NOMO-1 (cell line): ENCODE data around the gene MCUR1.
"Not testable (repeated sequence)": the region's sequence is repeated elsewhere in the genome, so short reads cannot be mapped to it uniquely, and the experiment has no call there.

ENCODE experiments used
- DNase-seq, 2 experiments: peaks; one replicate each; lab custom pipeline; 2025; ENCODE audit not compliant: unreplicated experiment in 2 of 2; lab: John Stamatoyannopoulos, UW

Gene MCUR1, protein sequence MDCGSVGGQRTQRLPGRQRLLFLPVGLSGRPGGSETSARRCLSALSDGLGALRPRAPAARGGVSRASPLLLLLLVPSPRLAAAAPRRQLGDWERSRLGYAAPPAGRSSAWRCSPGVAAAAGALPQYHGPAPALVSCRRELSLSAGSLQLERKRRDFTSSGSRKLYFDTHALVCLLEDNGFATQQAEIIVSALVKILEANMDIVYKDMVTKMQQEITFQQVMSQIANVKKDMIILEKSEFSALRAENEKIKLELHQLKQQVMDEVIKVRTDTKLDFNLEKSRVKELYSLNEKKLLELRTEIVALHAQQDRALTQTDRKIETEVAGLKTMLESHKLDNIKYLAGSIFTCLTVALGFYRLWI

DNA sequence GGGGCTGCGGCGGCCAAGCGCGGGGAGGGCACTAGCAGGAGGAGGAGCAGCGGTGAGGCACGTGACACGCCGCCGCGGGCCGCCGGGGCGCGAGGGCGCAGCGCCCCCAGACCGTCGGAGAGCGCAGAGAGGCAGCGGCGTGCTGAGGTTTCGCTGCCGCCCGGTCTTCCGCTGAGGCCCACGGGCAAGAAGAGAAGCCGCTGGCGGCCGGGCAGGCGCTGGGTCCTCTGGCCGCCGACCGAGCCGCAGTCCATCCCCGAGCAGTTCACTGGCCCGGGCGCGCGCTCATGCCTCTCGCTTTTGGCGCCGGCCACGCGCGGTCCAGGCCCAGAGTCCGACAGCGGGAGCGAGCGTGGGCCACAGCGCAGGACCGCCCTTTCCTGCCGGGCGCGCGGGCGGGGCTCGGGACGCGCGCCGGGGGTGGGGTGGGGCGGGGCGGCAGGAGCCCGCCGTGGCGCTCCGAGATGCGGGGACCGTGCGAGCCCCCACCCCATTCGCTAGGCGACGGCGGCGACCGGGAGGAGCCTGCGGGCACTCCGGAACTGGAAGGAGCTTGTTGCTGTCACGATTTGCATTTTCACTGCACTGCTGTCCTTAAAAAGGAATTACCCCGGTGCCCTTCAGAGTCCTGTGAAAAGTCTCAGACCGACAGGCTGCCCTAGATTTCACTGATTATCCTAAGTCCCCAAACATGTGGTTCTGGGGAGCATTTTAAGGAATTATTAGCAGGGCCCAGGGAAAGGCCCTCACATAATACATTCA, at the start of gene MCUR1:
MCUR1 (minus strand) TSS at position 382 of the 762 bp plus-strand sequence; CDS start at position 254, 128 bp downstream.
- DNase-seq, result peak; percentile 94 to 98

DNA sequence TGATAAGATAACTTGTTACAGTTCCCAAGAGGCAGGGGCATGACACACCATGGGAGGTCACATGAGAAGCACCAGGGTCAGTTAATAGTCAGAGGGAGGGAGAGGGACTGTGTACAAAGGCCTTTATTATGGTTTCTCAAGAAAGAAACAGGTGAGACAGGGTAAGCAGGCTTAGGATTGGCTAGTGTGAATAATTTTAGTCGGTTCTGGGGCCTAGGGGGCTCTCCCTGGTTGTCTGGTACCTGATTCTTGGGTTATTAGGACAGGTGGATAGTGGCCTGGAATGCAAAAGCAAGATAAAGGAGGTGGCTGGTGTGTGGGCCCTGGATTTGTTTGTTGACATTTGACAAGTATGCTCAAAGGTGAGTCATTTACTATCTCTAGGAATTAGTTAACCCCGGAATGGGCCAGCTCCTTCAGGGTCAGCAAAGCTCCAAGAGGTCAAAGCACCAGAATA, 49.4 kb upstream of the MCUR1 start:
- no peak for DNase-seq

DNA sequence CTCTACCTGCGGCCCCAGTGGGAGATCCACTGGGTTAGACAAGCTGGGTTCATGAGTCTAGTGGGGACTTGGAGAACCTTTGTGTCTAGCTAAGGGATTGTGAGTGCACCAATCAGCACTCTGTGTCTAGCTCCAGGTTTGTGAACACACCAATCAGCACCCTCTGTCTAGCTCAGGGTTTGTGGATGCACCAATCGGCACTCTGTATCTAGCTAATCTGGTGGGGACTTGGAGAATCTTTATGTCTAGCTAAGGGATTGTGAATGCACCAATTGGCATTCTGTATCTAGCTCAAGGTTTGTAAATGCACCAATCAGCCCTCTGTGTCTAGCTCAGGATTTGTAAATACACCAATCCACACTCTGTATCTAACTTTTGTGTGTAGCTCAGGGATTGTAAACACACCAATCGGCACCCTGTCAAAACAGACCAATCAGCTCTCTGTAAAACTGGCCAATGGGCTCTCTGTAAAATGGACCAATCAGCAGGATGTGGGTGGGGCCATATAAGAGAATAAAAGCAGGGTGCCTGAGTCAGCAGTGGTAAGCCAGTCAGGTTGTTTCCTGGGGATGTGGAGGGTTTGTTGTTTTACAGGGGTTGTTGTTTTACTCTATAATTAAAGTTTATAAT, 46.3 kb upstream of the MCUR1 start:
- DNase-seq, result not testable (repeated sequence)

DNA sequence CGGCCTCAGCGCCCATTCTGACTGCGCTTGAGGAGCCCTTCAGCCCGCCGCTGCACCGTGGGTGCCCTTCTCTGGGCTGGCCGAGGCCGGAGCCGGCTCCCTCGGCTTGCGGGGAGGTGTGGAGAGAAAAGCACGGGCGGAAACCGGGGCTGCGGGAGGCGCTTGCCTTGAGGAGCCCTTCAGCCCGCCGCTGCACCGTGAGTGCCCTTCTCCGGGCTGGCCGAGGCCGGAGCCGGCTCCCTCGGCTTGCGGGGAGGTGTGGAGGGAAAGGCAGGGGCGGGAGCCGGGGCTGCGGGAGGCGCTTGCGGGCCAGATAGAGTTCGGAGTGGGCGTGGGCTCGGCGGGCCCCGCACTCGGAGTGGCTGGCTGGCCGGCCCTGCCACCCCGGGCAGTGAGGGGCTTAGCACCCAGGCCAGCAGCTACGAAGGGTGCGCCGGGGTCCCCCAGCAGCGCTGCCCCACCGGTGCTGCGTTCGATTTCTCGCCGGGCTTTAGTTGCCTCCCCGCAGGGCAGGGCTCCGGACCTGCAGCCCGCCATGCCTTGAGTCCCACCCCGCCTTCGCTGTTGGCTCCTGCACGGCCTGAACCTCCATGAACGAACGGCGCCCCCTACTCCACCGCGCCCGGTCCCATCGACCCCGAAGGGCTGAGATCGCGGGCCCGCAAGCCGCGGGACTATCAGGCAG, 45.7 kb upstream of the MCUR1 start:
- no peak for DNase-seq

DNA sequence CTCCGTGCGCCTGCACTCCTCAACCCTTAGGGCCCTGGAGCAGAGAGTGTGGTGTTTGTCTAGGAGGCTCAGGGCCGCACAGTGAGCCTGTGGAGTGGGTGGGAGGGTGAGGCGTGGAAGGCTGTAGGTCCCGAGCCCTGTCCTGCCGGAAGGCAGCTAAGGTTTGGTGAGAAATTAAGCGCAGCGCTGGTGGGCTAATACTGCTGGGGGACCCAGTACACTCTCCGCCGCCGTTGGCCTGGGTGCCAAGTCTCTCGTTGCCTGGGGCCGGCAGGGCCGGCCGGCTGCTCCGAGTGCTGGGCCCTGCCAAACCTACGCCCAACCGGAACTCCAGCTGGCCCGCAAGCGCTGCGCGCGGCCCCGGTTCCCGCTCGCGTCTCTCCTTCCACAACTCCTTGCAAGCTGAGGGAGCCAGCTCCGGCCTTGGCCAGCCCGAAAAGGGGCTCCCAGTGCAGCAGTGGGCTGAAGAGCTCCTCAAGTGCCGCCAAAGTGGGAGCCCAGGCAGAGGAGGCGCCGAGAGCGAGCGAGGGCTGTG, 40.4 kb upstream of the MCUR1 start:
- no peak for DNase-seq

DNA sequence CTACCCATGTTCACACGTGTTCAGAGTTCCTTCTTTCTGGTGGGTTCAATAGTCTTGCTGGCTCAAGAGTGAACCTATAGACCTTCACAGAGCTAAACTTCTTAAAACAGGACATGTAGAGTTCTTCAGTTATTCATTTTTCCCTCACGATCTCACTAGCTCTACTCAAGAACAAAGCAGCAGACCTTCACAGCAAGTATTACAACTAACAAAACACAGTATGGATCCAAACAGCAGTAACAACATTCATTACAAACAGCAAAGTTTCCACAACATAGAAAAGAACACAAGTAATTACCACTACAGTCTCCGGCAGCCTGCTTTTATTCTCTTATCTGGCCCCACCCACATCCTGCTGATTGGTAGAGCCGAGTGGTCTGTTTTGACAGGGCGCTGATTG, 39.5 kb upstream of the MCUR1 start:
- DNase-seq, result no peak

DNA sequence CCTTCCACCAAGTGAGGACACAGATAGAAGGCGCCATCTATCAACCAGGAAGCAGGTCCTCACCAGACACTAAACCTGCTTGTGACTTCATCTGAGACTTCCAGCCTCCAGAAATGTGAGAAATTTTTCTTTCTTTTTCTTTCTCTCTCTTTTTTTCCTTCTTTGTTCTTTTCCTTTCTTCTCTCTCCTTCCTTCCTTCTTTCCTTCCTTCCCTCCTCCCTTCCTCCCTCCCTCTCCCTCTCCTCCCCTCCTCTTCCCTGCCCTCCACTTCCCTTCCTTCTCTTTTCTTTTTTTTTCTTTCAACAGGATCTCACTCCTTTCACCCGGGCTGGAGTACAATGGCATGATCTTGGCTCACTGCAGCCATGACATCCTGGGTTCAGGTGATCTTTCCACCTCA, 37.4 kb upstream of the MCUR1 start:
- DNase-seq, result no peak

DNA sequence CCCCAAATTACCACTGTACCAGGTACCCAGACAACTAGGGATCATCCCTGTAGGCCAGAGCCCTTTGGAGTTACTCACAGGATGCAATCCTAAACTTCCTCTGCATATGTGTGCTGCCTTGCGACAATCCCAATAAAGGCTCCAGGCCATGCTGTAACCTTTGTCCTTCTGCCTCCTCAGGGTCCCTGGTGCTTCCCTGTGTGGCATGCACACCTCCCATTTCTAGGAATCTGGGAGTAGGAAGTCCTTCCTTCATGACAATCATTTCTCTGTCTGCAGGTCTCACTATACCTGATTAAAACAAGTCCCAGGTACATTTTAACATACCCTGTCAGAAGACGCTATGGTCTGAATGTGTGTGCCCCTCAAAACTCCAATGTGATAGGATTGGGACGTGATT, 37.0 kb upstream of the MCUR1 start:
- DNase-seq, result no peak

DNA sequence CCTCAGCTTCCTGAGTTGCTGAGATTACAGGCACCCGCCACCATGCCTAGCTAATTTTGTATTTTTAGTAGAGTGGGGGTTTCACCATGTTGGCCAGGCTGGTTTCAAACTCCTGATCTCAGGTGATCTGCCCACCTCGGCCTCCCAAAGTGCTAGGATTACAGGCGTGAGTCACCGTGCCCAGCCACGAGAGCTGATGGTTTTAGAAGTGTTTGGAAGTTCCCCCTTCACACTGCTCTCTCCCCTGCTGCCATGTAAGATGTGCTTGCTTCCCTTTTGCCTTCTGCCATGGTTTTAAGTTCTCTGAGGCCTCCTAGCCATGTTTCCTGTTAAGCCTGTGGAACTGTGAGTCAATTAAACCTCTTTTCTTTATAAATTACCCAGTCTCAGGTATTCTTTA, 36.3 kb upstream of the MCUR1 start:
- not testable (repeated sequence) for DNase-seq

DNA sequence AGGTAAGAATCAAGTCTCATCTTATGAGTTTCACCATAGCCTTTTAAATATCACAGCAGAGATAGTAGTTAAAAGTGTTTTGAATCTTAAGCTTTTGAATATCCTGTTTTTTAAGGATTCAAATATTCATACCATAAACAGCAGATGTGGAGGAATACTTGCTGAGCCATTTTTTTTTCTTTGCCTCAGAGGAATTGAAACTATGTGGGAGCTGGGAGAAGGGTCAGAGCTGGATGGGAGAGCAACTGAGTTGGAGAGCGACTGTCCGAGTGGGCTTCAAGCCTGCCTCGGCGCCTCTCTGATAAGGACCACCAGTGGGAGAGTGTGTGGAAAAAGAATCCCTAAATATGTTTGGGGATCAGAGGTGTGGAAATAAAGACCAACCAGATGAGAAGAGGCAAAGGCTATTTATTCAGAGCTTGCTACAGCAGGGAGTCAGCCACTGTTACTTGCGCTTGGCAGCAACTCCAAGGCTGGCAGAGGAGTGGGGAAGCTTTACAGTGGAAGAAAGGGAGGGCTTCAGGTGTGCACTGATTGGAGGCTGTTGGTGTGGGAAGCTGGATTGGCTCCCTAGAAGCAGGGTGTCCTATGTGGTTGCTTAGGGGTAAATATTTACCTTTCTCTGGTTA, 34.3 kb upstream of the MCUR1 start:
- DNase-seq, result no peak

DNA sequence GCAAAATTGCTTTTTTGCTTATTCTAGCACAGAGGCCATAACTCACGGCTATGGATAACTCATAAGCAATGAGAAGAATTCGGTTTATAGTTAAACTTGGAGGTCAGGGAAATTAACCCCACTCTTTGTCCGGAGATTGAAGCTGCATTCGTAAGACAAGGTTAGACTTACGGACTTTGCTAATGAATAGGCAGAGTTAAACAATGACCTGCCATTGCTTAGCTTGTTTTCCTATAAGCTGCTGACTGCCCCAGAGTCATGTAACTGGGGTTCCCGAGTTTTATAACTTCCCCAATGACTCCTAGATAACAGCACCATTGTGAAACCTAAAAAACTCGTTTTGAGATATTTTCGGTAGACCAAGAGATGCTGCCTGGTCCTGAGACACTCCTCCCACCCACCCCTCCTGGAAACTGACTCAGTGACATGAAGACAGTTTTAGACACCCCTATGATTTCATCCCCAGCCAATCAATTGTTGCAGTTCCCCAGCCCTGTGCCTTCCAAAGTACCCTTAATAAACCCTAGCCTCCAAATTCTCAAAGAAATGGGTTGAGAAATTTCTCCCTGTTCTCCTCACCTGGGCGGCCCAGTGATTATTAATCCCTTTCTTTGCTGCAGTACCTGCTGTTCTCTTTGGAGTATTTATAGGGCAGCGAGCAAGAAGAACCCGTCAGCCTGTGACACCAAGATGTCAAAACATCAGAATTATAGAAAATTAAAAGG, 33.1 kb upstream of the MCUR1 start:
- DNase-seq, result no peak

DNA sequence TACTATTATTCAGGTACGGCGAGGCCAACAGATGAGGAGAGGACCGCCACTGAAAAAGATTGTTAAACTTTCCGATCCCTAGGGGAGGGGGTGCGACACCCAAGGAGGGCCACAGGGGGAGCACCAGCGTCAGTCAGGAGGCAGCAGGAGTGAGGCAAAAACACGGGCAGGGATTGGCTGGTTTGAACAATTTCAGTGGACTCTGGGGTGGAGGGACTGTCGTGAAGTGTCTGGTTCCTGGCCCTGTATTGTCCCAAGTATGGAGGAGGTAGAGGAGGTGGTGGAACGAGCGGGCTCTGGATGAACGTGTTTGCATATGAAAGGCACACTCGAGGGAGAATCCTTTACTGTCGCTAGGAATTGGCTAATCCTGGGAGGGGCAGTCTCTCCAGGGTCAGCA, 32.5 kb upstream of the MCUR1 start:
- DNase-seq, result no peak

DNA sequence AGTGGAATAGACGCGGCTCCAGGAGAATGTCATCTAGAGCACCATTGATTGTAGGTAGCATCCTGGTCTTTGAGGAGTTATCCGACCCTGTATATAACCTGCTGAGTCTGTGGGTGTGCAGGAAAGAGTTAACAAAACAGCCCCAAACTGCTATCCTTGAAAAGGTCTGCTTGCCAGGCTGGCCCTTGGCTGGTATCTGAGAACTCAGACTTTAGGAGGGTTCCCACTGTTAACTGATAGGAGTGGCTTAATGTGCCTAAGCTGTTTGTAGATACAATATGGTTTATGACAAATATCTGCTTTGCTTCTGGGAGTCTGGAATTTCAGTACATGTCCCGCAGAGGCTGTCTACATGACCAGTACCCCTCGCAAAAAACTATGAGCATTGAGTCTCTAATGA, 27.6 kb upstream of the MCUR1 start:
- DNase-seq, result no peak

DNA sequence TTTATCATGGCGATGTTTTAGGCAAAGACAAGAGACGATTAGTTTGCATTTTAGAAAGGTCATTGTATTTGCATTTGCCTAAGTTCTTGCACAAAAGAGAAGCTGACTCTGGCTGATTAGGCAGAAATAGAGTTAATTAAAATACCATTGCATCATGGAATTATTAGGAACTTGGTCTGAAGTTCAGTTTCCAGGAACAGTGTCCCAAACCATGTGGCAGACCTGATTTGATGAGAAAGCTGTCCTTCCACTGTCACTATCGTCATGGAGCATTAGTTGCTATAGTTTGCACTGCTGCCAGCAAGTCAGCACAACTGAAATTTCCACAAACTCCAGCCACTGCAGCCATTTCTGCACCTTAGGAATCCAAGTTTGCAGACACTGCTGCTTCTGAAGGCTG, 24.3 kb upstream of the MCUR1 start:
- no peak for DNase-seq

DNA sequence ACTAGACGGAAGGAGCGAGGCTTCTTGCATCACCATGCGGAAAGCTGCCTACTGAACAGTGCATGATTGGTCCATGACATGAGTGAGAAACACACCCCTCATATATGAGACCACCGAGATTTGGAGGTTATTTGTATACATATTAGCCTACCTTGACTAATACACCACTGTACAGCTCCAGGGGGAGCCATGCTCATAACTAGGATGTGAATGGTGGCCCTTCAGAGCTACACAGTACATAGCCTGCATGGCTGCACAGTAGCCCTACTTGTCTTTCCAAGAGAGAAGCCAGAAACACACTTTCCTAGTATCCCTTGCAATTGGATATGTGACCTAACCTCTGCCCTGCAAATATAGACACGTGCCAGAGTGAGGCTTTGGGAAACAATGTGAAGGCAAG, 21.8 kb upstream of the MCUR1 start:
- no peak for DNase-seq

DNA sequence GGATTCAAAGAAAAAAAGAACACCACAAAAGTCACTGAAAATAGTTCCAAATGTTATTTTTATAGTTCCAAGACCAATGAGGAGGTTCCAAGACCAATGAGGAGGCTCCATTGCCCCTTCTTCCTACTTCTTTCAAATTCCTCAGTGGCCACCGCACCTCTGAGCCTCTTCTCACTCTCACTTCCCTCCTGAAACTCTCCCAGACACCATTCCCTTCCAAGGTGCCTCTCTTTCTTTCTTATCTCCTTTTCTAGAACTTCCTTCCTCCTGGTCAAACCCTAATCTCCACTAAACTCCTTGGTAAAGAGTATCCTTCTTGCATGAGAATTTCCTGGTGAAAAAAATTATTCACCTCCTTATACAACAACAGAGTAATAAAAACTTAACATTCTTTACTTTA, 20.4 kb upstream of the MCUR1 start:
- DNase-seq, result no peak

DNA sequence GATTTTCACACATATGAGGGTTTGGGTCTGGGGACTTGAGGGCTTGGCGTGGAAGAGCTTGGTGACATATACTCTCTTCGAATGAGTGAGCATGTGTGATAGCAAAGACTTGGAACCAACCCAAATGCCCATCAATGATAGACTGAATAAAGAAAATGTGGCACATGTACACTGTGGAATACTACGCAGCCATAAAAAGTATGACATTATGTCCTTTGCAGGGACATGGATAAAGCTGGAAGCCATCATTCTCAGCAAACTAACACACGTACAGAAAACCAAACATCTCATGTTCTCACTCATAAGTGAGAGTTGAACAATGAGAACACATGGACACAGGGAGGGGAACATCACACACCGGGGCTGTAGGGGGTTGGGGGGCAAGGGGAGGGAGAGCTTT, 19.7 kb upstream of the MCUR1 start:
- DNase-seq, result not testable (repeated sequence)

DNA sequence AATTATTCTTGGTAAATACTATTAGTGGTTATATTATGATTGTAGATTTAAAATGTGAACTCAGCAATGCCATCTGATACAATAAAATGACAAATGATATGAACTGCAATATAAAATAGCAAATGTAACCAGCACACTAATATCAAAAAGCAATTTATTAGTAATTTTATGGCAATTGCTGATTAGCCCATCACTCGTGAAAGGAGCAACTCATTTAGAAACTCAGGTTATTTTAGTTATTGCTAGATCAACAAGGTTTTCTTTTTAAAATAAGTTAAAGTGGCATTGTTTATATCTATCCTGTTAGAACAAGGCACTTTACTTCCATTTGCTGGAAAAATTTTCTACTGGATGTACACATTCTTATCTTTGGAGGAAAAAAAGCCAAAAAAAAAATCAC, 18.4 kb upstream of the MCUR1 start:
- DNase-seq, result no peak

DNA sequence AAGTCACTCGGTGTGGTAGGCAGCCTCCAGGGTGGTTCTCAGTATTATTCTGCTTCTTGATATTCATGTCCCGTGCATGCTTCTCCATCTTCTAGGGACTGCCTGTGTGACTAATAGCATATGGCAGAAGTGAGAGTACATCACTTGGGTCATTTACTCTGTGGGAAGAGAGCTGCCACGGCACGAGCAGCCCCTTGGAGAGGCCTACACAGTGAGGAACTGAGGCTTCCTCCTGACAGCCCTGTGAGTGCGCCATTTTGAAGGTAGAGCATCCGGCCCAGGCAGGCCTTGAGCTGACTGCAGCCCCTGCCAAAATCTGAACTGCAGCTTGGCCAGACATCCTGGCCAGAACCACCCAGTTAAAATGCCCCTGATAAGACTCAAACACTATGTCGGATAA, 17.3 kb upstream of the MCUR1 start:
- DNase-seq, result no peak

DNA sequence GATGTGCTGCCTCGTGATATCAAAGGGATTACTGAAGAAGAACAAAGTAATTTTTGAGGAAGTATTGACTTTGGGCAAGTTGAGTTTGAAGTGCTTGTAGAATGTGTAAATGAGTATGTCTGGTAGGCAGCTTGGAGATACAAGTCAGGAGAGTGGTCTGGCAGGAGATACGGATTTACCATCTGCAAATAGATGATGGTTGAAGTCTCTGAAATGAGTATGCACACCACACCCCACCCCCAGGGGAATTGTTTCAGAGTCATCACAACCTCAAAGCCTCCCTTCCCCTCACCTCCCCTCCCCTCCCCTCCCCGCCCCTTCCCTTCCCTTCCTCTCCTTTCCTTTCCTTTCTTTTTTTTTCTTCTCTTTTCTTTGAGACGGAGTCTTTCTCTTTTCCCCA, 16.4 kb upstream of the MCUR1 start:
- DNase-seq, result no peak
